Measurements from ENCODE around the gene COL4A1. TPM values are rescaled to one million over a fixed set of nuclear protein-coding genes. Genes with fewer than 3 reads are reported as not detected.

COL4A1 gene
- total RNA-seq, 4 donors from 2014 or later, result 278 to 618 (median 440) TPM

DNA sequence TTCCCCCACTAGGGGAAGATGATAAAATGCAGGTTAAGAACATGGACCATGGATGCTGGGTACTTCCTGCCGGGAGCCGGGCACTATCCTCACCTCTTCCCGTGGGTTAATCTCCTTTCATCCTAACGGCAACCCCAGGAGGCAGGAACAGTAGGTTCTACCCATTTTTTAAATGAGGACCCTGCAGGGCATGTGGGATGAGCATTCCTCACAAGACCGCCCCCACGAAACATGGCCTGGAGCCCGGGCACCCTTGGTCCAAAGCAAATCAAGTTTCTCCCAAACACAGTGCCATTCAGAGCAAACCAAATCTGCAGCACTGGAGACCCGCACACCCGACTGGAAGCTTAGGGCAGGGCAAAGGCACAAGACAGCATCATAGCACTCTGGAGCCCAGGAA is 35.5 kb upstream of the COL4A1 start:
- Histone ChIP-seq H3K9me3 (no peaks in the 10 kb centered on the region), H3K4me3 (no peak overlapping the region), H3K27me3 (no peaks in the 10 kb centered on the region), H3K36me3 (no peaks in the 10 kb centered on the region), H3K27ac (peak overlapping the region; percentile 94 to 99 (median 98)), H3K4me1 (peaks cover 33 to 99% (median 51%) of the 10 kb centered on the region in 3 donors)
- 80% methylated on average over 1 of the region's 9 CpGs; no CpG with 5 or more reads in 1 of the 2 donors for WGBS, 2 donors (ENCODE audit: low coverage in 1 of 2)
- TF ChIP-seq, protein P1, sequence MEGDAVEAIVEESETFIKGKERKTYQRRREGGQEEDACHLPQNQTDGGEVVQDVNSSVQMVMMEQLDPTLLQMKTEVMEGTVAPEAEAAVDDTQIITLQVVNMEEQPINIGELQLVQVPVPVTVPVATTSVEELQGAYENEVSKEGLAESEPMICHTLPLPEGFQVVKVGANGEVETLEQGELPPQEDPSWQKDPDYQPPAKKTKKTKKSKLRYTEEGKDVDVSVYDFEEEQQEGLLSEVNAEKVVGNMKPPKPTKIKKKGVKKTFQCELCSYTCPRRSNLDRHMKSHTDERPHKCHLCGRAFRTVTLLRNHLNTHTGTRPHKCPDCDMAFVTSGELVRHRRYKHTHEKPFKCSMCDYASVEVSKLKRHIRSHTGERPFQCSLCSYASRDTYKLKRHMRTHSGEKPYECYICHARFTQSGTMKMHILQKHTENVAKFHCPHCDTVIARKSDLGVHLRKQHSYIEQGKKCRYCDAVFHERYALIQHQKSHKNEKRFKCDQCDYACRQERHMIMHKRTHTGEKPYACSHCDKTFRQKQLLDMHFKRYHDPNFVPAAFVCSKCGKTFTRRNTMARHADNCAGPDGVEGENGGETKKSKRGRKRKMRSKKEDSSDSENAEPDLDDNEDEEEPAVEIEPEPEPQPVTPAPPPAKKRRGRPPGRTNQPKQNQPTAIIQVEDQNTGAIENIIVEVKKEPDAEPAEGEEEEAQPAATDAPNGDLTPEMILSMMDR (IDR thresholded peaks at IDR 0.05), result no peak
- no peak for TF ChIP-seq EP300 (IDR thresholded peaks at IDR 0.05)
- TF ChIP-seq POLR2A (IDR thresholded peaks at IDR 0.05), result no peak
- no peak for TF ChIP-seq POLR2AphosphoS5 (IDR thresholded peaks at IDR 0.05)
- ATAC-seq, result no peak

DNA sequence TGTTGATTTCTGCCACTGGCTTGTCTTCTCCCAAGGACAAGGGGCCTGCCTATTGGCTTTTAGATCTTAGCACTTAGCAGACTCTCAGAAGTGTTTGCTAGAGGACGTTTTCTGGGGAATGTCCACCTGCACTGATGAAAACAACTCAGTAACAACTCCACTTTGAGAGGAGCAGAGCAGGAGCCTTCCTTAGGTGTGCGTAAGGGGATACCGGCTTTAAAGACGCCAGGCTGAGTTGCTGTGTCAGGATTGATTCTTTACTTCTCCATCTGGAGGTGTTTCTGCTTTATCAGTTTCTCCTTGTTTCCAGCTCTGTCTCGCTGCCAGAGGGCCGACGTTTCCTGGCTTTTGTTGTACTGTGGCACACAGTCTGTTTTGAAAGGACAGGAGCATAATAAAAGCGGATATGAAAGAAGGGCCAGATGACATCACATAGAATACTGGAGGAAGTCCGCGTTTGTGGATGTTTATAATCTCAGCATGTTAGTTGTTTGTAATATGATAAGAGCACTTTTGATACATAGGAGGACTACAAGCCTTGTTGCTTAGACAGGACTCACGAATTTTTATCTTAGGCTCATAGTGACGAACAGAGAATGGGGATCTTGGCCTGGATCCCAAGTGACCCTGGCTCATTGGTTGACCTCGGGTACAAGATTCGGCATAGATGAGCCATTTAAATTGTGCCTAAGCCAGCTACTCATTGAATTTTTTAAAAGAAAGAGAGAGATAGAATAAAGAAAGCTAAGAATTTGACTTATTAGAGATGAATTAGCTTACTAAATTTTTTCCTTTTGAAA is 34.7 kb upstream of the COL4A1 start:
- peak overlapping the region in 1 of 2 donors; percentile 35 for H3K4me3 ChIP-seq
- H3K27ac ChIP-seq, result peak overlapping the region; percentile 94 to 99 (median 98)
- no peaks in the 10 kb centered on the region for H3K27me3 ChIP-seq
- no peaks in the 10 kb centered on the region for H3K9me3 ChIP-seq
- ATAC-seq, result no peak
- WGBS, 2 donors (ENCODE audit: low coverage in 1 of 2), result 12 to 14% methylated on average over 4 to 12 of the region's 14 CpGs
- H3K4me1 ChIP-seq, result peaks cover 40 to 99% (median 55%) of the 10 kb centered on the region in 3 donors
- H3K36me3 ChIP-seq, result no peaks in the 10 kb centered on the region
- TF ChIP-seq POLR2AphosphoS5 (IDR thresholded peaks at IDR 0.05), result peak; percentile 15
- TF ChIP-seq EP300 (IDR thresholded peaks at IDR 0.05), result no peak
- TF ChIP-seq POLR2A (IDR thresholded peaks at IDR 0.05), result no peak
- TF ChIP-seq, protein P1 (IDR thresholded peaks at IDR 0.05), result peak in 1 of 4 experiments; percentile 3

DNA sequence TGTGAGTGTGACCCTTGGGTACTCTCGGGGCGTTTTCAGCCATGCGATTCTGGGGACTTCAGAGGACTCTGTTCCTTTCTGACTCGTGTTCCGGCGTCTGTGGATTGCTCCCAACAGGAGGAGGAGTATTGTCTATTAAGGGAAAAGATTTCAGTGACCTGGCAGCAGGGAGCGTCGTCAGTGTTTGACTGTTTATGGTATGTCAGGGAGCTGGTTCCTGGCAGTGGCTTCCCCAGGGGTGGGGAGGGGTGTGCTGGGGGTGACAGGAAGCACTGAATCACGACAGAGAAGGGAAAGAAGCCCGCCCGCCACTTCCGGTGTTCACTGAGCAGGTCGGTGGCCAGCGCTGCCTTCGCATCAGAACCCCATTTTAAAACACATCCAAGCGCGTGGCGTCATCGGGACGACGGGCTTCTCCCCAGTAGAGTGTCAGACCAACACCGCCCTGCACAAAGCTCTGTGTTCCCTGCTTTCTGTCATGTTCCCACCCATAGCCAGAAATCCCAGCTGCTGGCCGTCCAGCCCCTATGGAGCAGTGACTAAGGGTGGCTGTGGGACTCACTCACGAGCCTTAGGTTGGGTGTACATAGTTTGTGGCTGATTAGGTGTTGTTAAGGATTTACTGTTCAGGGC is 34.0 kb upstream of the COL4A1 start:
- Histone ChIP-seq H3K27ac (peak overlapping the region; percentile 94 to 99 (median 98)), H3K27me3 (no peaks in the 10 kb centered on the region), H3K4me3 (peak overlapping the region; percentile 13 to 35), H3K36me3 (no peaks in the 10 kb centered on the region), H3K4me1 (peaks cover 45 to 99% (median 60%) of the 10 kb centered on the region in 3 donors), H3K9me3 (no peaks in the 10 kb centered on the region)
- peak; percentile 81 for ATAC-seq
- 33% methylated on average over 11 of the region's 24 CpGs; no CpG with 5 or more reads in 1 of the 2 donors for WGBS, 2 donors (ENCODE audit: low coverage in 1 of 2)
- TF ChIP-seq POLR2AphosphoS5 (IDR thresholded peaks at IDR 0.05) (peak; percentile 98), POLR2A (IDR thresholded peaks at IDR 0.05) (peak; percentile 48 to 77), EP300 (IDR thresholded peaks at IDR 0.05) (peak; percentile 45)
- TF ChIP-seq, protein P1 (IDR thresholded peaks at IDR 0.05), result no peak

DNA sequence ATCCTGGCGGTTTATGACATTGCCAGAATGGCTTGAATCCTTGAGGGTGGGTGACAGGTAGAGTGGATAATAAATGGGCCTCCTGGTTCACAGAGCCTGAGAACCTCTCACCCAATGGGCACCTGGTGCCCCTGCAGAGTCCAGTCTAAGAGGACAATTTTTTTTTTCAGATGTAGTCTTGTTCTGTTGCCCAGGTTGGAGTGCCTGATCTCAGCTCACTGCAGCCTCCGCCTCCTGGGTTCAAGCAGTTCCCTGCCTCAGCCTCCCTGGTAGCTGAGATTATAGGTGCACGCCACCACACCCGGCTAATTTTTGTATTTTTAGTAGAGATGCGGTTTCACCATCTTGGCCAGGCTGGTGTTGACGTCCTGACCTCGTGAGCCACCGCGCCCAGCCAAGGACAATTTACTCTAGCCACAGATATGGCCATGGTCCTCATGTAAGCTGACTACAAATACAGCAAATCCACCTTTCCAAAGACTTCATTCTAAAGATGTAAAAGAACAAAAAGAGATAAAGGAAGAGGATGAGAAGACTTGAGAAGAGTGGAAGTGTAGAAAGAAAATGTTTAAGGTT is 33.1 kb upstream of the COL4A1 start:
- no peak for ATAC-seq
- H3K9me3 ChIP-seq, result no peaks in the 10 kb centered on the region
- H3K27ac ChIP-seq, result peak overlapping the region; percentile 94 to 99 (median 98)
- no peak for TF ChIP-seq POLR2A (IDR thresholded peaks at IDR 0.05)
- TF ChIP-seq EP300 (IDR thresholded peaks at IDR 0.05), result no peak
- no peak for TF ChIP-seq POLR2AphosphoS5 (IDR thresholded peaks at IDR 0.05)
- TF ChIP-seq, protein P1 (IDR thresholded peaks at IDR 0.05), result no peak
- peak overlapping the region in 1 of 2 donors; percentile 35 for H3K4me3 ChIP-seq
- H3K4me1 ChIP-seq, result peaks cover 45 to 99% (median 60%) of the 10 kb centered on the region in 3 donors
- WGBS, 2 donors (ENCODE audit: low coverage in 1 of 2), result 59 to 72% methylated on average over 5 to 8 of the region's 9 CpGs
- H3K36me3 ChIP-seq, result no peaks in the 10 kb centered on the region
- no peaks in the 10 kb centered on the region for H3K27me3 ChIP-seq

Data from gastroesophageal sphincter (tissue), 4 donors.